Activated CD4-positive, alpha-beta memory T cell treated with anti-CD3 and anti-CD28 coated beads for 36 hours (primary cell): Measurements from ENCODE around the gene BRD9. TPM values are rescaled to one million over a fixed set of nuclear protein-coding genes. Genes with fewer than 3 reads are reported as not detected.

Experiments
- CTCF ChIA-PET: fragments of 350-600 bp; sonication (Branson Sonifier 250); formaldehyde crosslinking; loops from one replicate; lab custom pipeline; 2021; ENCODE audit warnings: antibody characterized with exemption, inconsistent platforms; lab: Charles Lee
- POLR2A ChIA-PET: fragments of 350-600 bp; sonication (Branson Sonifier 250); formaldehyde crosslinking; loops from one replicate; lab custom pipeline; 2021; ENCODE audit warnings: antibody characterized with exemption; lab: Charles Lee
- DNase-seq: peaks from one replicate; pipeline ENCODE4 v3.0.0-alpha.2; 2020
- H3K27ac Mint-ChIP-seq: one replicate; pipeline ENCODE4 v1.8.0; 2021; ENCODE audit warnings: mixed read lengths
- H3K27me3 Mint-ChIP-seq: one replicate; pipeline ENCODE4 v1.8.0; 2021; ENCODE audit warnings: mixed read lengths
- H3K36me3 Mint-ChIP-seq: one replicate; pipeline ENCODE4 v1.8.0; 2021; ENCODE audit warnings: mixed read lengths
- H3K4me1 Mint-ChIP-seq: one replicate; pipeline ENCODE4 v1.8.0; 2021; ENCODE audit warnings: low read depth, mixed read lengths
- H3K4me3 Mint-ChIP-seq: one replicate; pipeline ENCODE4 v1.8.0; 2021; ENCODE audit warnings: mild to moderate bottlenecking, mixed read lengths
- H3K9me3 Mint-ChIP-seq: one replicate; pipeline ENCODE4 v1.8.0; 2021; ENCODE audit warnings: mixed read lengths
- intact Hi-C: fragments of 100-400 bp; cut with micrococcal nuclease; formaldehyde crosslinking; loops from one replicate; pipeline ENCODE4 v1.15.1; 2023
- total RNA-seq, 2 experiments: library from RNA; stranded (reverse); gene quantifications; one replicate each; pipeline ENCODE4 v1.2.3, GENCODE V29; 2021

Gene BRD9
- total RNA-seq, 2 experiments from 2014 or later: 43.1 to 50.7 TPM

GRCh38 chr5:909994-910768 is 17.6 kb upstream of the BRD9 start:
- Mint-ChIP-seq H3K36me3 (peaks cover 49% of the 10 kb centered on the region), H3K27ac (no peak overlapping the region), H3K4me3 (no peak overlapping the region), H3K27me3 (no peaks in the 10 kb centered on the region), H3K4me1 (peaks cover 13% of the 10 kb centered on the region), H3K9me3 (no peaks in the 10 kb centered on the region)
- DNase-seq: no peak
- ChIA-PET POLR2A (no interaction called here), CTCF (no interaction called here)
- intact Hi-C loops: no loop called here

DNA sequence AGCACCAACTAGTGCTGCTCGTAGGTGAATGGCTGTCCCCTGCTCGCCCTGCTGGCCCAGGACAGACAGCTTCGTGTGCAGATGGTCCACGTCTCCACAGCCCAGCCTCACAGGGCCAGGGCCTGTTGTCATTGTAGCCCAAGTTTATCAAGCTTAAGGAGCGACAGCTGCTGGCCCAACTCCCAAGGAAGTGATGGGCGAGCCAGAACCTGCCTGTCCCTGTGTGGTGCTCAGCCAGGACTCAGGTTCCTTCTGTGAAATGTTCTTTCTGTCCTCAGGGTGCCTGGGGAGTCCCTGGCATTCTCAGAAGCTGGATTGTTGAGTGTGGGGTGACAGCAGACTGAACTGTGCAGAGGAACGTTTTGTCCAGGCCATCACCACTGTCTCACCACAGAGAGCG is 16.5 kb upstream of the BRD9 start:
- DNase-seq: no peak
- Mint-ChIP-seq H3K4me1 (peaks cover 13% of the 10 kb centered on the region), H3K27ac (no peak overlapping the region), H3K4me3 (no peak overlapping the region), H3K27me3 (no peaks in the 10 kb centered on the region), H3K36me3 (peaks cover 46% of the 10 kb centered on the region), H3K9me3 (no peaks in the 10 kb centered on the region)
- POLR2A ChIA-PET: no interaction called here
- intact Hi-C loops: no loop called here
- CTCF ChIA-PET: no interaction called here

DNA sequence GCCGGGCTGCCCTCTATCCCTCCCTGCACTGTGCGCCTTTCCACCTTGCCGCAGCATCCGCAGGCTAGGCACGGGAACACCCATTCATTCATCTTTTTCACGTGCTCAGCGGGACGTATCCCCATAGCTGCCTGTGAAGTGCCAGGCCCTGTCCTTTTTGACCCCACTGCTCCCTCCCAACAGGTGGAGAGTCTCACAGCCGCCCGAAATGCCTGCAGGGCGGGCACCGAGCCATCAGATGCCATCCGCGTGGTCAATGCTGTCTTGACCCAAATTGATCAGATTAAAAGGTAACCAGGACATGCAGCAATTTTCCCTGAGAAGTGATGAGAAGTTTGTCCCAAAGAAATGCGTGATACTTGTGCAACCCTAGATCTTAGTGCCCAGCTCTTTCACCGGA is 15.6 kb upstream of the BRD9 start:
- peaks cover 48% of the 10 kb centered on the region for H3K36me3 Mint-ChIP-seq
- POLR2A ChIA-PET: no interaction called here

DNA sequence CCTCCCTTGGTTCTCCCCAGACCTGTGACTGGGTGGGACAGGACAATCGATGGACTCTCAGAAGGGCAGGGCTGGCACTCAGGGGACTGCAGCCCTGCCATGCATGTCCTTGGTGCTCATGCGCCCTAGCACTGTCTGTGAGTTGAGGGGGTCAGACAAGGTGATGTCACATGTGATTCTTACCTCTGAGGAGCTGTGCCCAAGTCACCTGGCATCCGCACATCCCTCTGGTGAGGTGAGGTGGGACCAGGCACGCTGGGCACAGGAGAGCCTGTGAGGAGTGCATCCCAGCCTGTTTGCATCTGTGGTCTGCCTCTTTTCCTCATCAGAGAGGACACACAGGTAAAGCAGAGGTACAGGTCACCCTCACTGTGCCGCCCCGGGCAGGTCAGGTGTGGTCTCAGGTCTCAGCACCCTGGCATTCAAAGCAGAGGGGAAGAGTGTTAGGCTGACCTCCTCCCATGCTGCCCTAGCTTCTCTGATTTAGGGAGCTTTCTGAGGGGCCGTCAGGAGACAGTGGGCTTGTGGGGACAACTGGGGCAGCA is 14.8 kb upstream of the BRD9 start:
- ChIA-PET CTCF (interaction anchor here (0.7 to 1.0 kb wide), 2 partner anchors 15 to 465 kb away, joined by 3 read pairs; partner anchors contain the start of genes BRD9 and TRIP13), POLR2A (no interaction called here)
- intact Hi-C loops: no loop called here
- DNase-seq: no peak
- no peak overlapping the region for H3K4me3 Mint-ChIP-seq
- no peaks in the 10 kb centered on the region for H3K27me3 Mint-ChIP-seq
- H3K9me3 Mint-ChIP-seq: no peaks in the 10 kb centered on the region
- peaks cover 46% of the 10 kb centered on the region for H3K36me3 Mint-ChIP-seq
- peaks cover 5% of the 10 kb centered on the region for H3K4me1 Mint-ChIP-seq
- H3K27ac Mint-ChIP-seq: no peak overlapping the region

More for the DNA sequence above, 15.6 kb upstream of the BRD9 start:
- CTCF ChIA-PET: interaction anchor here (1.0 kb wide), 1 partner anchor 16 kb away, joined by 3 read pairs; the partner anchor contains the start of genes BRD9 and TRIP13
- intact Hi-C loops: no loop called here
- Mint-ChIP-seq H3K27me3 (no peaks in the 10 kb centered on the region), H3K4me1 (peaks cover 12% of the 10 kb centered on the region), H3K4me3 (no peak overlapping the region), H3K9me3 (no peaks in the 10 kb centered on the region), H3K27ac (no peak overlapping the region)
- no peak for DNase-seq

- ChIA-PET POLR2A (no interaction called here), CTCF (interaction anchor here (6.6 kb wide), 1 partner anchor 234 kb away, joined by 52 read pairs; no protein-coding TSS in a partner anchor)
- H3K27ac Mint-ChIP-seq: no peak overlapping the region
- no peaks in the 10 kb centered on the region for H3K9me3 Mint-ChIP-seq
- no peak for DNase-seq
- H3K4me3 Mint-ChIP-seq: no peak overlapping the region
- H3K4me1 Mint-ChIP-seq: no peaks in the 10 kb centered on the region
- peaks cover 47% of the 10 kb centered on the region for H3K36me3 Mint-ChIP-seq
- no peaks in the 10 kb centered on the region for H3K27me3 Mint-ChIP-seq
- intact Hi-C loops: no loop called here
These were observed 12.6 kb upstream of the BRD9 start for GRCh38 chr5:905139-905642.

DNA sequence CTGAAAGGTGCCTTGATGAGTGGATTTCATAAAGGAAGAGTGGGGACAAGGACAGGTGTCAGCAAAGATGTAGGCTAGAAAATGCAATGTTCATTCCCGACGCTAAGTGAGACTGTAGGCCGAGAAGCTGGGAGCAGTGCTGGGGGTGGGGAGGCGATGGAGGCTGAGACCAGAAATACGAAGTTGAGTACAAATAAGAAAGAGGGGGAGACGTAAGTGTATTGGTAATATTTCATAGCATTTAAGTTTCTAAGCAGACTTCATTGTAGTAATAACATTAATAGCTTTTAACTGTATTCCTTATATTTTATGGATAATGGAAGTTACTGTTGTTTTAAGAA is 11.1 kb upstream of the BRD9 start:
- Mint-ChIP-seq H3K4me1 (no peaks in the 10 kb centered on the region), H3K36me3 (peaks cover 39% of the 10 kb centered on the region), H3K9me3 (no peaks in the 10 kb centered on the region), H3K27me3 (no peaks in the 10 kb centered on the region), H3K27ac (no peak overlapping the region), H3K4me3 (no peak overlapping the region)
- no peak for DNase-seq
- ChIA-PET CTCF (interaction anchor here (0.9 to 6.6 kb wide), 5 partner anchors 8 to 326 kb away, joined by 3 to 52 read pairs (median 4); partner anchors contain the start of genes BRD9 and TRIP13), POLR2A (no interaction called here)
- intact Hi-C loops: no loop called here

- Mint-ChIP-seq H3K27ac (no peak overlapping the region), H3K4me3 (no peak overlapping the region), H3K9me3 (no peaks in the 10 kb centered on the region), H3K4me1 (no peaks in the 10 kb centered on the region), H3K27me3 (no peaks in the 10 kb centered on the region), H3K36me3 (peaks cover 30% of the 10 kb centered on the region)
- POLR2A ChIA-PET: no interaction called here
- CTCF ChIA-PET: interaction anchor here (0.7 to 6.6 kb wide), 5 partner anchors 9 to 244 kb away, joined by 3 to 52 read pairs (median 9); partner anchors contain the start of genes BRD9 and TRIP13
- intact Hi-C loops: no loop called here
- no peak for DNase-seq
These were observed 9.7 kb upstream of the BRD9 start for GRCh38 chr5:902129-902916.

- H3K27ac Mint-ChIP-seq: no peak overlapping the region
- H3K36me3 Mint-ChIP-seq: peaks cover 31% of the 10 kb centered on the region
- POLR2A ChIA-PET: no interaction called here
- intact Hi-C loops: no loop called here
- no peaks in the 10 kb centered on the region for H3K4me1 Mint-ChIP-seq
- no peak for DNase-seq
- H3K4me3 Mint-ChIP-seq: no peak overlapping the region
- CTCF ChIA-PET: interaction anchor here (0.6 to 6.6 kb wide), 4 partner anchors 7 to 614 kb away, joined by 3 to 52 read pairs (median 14); partner anchors contain the start of genes BRD9 and TRIP13
- no peaks in the 10 kb centered on the region for H3K27me3 Mint-ChIP-seq
- no peaks in the 10 kb centered on the region for H3K9me3 Mint-ChIP-seq
These were observed 8.2 kb upstream of the BRD9 start for GRCh38 chr5:900781-901180.

- peak overlapping the region; percentile 85 for H3K4me3 Mint-ChIP-seq
- H3K36me3 Mint-ChIP-seq: peaks cover 42% of the 10 kb centered on the region
- no peaks in the 10 kb centered on the region for H3K27me3 Mint-ChIP-seq
- no peak overlapping the region for H3K27ac Mint-ChIP-seq
- DNase-seq: no peak
- ChIA-PET CTCF (interaction anchor here (1.2 to 3.5 kb wide), 3 partner anchors 9 to 225 kb away, joined by 3 to 20 read pairs (median 5); no protein-coding TSS in a partner anchor), POLR2A (no interaction called here)
- no peaks in the 10 kb centered on the region for H3K9me3 Mint-ChIP-seq
- intact Hi-C loops: loop anchor here (5.0 kb wide), 2 partner anchors 221 to 281 kb away; partner anchors contain the start of gene CEP72
- peaks cover 25% of the 10 kb centered on the region for H3K4me1 Mint-ChIP-seq
These were observed 1.1 kb upstream of the BRD9 start for GRCh38 chr5:893711-894110.

DNA sequence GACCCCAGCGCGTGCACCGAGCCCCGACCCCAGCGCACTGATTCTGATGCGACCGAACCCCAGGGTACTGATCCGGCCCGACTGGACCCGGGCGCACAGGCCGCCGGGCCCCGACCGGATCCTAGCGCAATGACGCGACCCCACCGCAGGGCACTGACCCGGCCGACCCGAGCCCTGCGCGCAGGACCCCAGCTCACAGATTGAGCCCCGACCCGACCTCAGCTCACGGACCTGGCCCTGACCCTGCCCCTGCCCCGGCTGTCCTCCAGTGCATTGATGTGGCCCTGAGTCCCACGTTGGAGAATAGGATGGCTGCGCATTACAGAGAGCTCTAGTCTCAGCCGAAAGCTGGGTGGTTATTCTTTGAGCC is 521 bp upstream of the BRD9 start:
- Mint-ChIP-seq H3K4me3 (peak overlapping the region; percentile 85), H3K4me1 (peaks cover 25% of the 10 kb centered on the region), H3K36me3 (peaks cover 44% of the 10 kb centered on the region), H3K9me3 (no peaks in the 10 kb centered on the region), H3K27me3 (no peaks in the 10 kb centered on the region), H3K27ac (peak overlapping the region; percentile 23)
- ChIA-PET POLR2A (no interaction called here), CTCF (interaction anchor here (0.7 to 3.5 kb wide), 10 partner anchors 9 to 752 kb away, joined by 3 to 20 read pairs (median 4); no protein-coding TSS in a partner anchor)
- intact Hi-C loops: loop anchor here (5.0 kb wide), 2 partner anchors 221 to 281 kb away; partner anchors contain the start of gene CEP72
- DNase-seq: no peak

DNA sequence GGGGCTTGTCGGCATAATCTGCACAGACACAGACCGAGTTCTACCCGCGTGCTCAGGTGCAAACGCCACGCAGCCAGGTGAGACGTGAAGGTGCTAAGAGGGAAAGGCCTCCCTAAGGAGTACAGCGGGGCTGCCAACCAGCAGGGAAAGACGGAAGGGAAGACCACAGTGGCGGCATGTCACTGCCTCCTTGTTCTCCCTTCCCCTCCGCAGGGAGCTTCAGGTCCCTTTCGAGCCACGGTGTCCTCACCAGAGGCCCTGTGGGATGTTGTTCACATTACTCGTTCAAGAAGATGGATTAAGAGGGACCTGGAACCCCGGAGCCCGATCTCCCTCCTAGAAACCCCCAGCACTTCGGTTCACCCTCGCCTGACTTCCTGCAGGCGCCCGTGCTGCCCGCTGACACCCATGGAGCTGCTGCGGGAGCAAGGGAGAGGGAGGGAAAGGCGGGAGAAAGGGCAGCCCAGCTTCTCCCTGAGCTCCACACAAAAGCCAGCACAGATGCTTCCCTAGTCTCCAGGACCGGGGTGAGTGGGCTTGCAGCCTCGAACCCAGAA is 686 bp downstream of the BRD9 start:
- intact Hi-C loops: loop anchor here (5.0 kb wide), 2 partner anchors 220 to 280 kb away; partner anchors contain the start of gene CEP72
- H3K4me3 Mint-ChIP-seq: peak overlapping the region; percentile 85
- CTCF ChIA-PET: interaction anchor here (0.6 to 3.5 kb wide), 7 partner anchors 10 to 753 kb away, joined by 3 to 20 read pairs (median 4); no protein-coding TSS in a partner anchor
- no peaks in the 10 kb centered on the region for H3K27me3 Mint-ChIP-seq
- H3K27ac Mint-ChIP-seq: peak overlapping the region; percentile 84
- no peaks in the 10 kb centered on the region for H3K9me3 Mint-ChIP-seq
- peaks cover 53% of the 10 kb centered on the region for H3K36me3 Mint-ChIP-seq
- POLR2A ChIA-PET: interaction anchor here (0.6 to 1.2 kb wide), 3 partner anchors 11 to 134 kb away, joined by 3 read pairs; no protein-coding TSS in a partner anchor
- peaks cover 25% of the 10 kb centered on the region for H3K4me1 Mint-ChIP-seq
- peak; percentile 26 for DNase-seq
